H9 (cell line): ENCODE measurements around the gene GALC. TPM values are rescaled to one million over a fixed set of nuclear protein-coding genes. Genes with fewer than 3 reads are reported as not detected.

ENCODE experiments used
- DNase-seq: peaks from one replicate; pipeline ENCODE4 v3.0.0-alpha.2; 2017
- H2AFZ ChIP-seq: one replicate; pipeline ENCODE4 v1.6.1; 2013; ENCODE audit warnings: mild to moderate bottlenecking, low read length, control low read depth, moderate library complexity
- H2AK5ac ChIP-seq: 2 replicates; pipeline ENCODE4 v1.6.1; 2013; ENCODE audit warnings: low read length, control low read depth, mixed read lengths; ENCODE audit not compliant: insufficient read length
- H2BK120ac ChIP-seq: one replicate; pipeline ENCODE4 v1.6.1; 2013; ENCODE audit warnings: low read depth, mild to moderate bottlenecking, low read length, control low read depth, inconsistent platforms; ENCODE audit not compliant: poor library complexity, severe bottlenecking
- H2BK12ac ChIP-seq: 2 replicates; pipeline ENCODE4 v1.6.1; 2013; ENCODE audit warnings: low read length, control low read depth, mixed read lengths, low read depth; ENCODE audit not compliant: insufficient read length
- H2BK15ac ChIP-seq: 2 replicates; pipeline ENCODE4 v1.6.1; 2013; ENCODE audit warnings: low read depth, low read length, control low read depth
- H2BK20ac ChIP-seq: one replicate; pipeline ENCODE4 v1.6.1; 2013; ENCODE audit warnings: low read depth, mild to moderate bottlenecking, low read length, control low read depth, inconsistent platforms; ENCODE audit not compliant: poor library complexity, severe bottlenecking
- H2BK5ac ChIP-seq: 2 replicates; pipeline ENCODE4 v1.6.1; 2013; ENCODE audit warnings: low read length, control low read depth, mixed read lengths; ENCODE audit not compliant: insufficient read length
- H3K14ac ChIP-seq: 2 replicates; pipeline ENCODE4 v1.6.1; 2013; ENCODE audit warnings: low read length, control low read depth; ENCODE audit not compliant: insufficient read depth
- H3K18ac ChIP-seq: 2 replicates; pipeline ENCODE4 v1.6.1; 2013; ENCODE audit warnings: low read depth, mild to moderate bottlenecking, mixed read lengths, low read length, control low read depth; ENCODE audit not compliant: insufficient read length
- H3K23ac ChIP-seq: 2 replicates; pipeline ENCODE4 v1.6.1; 2013; ENCODE audit warnings: low read length, control low read depth, mixed read lengths, low read depth; ENCODE audit not compliant: insufficient read length
- H3K23me2 ChIP-seq: 2 replicates; pipeline ENCODE4 v1.6.1; 2013; ENCODE audit warnings: low read depth, mild to moderate bottlenecking, mixed read lengths, low read length, control low read depth; ENCODE audit not compliant: insufficient read length, poor library complexity, severe bottlenecking
- H3K27ac ChIP-seq: 2 replicates; pipeline ENCODE4 v1.5.1; 2013; ENCODE audit warnings: low read length, control low read depth, mixed read lengths, low read depth; ENCODE audit not compliant: insufficient read length
- H3K27me3 ChIP-seq: 2 replicates; pipeline ENCODE4 v1.6.1; 2013; ENCODE audit warnings: low read length, control low read depth, inconsistent platforms; ENCODE audit not compliant: insufficient read depth
- H3K4ac ChIP-seq: 2 replicates; pipeline ENCODE4 v1.6.1; 2013; ENCODE audit warnings: low read depth, mild to moderate bottlenecking, control low read depth, inconsistent platforms, low read length, moderate library complexity
- H3K4me1 ChIP-seq: 2 replicates; pipeline ENCODE4 v1.6.1; 2013; ENCODE audit warnings: low read length, control low read depth, inconsistent platforms; ENCODE audit not compliant: insufficient read depth
- H3K4me2 ChIP-seq: 2 replicates; pipeline ENCODE4 v1.6.1; 2013; ENCODE audit warnings: low read length, control low read depth, mixed read lengths; ENCODE audit not compliant: insufficient read length, insufficient read depth
- H3K56ac ChIP-seq: 2 replicates; pipeline ENCODE4 v1.6.1; 2013; ENCODE audit warnings: low read depth, mild to moderate bottlenecking, mixed read lengths, low read length, control low read depth; ENCODE audit not compliant: insufficient read length
- H3K79me1 ChIP-seq: 2 replicates; pipeline ENCODE4 v1.6.1; 2013; ENCODE audit warnings: low read depth, mild to moderate bottlenecking, moderate library complexity, low read length, control low read depth, inconsistent platforms; ENCODE audit not compliant: insufficient read depth, poor library complexity, severe bottlenecking
- H3K79me2 ChIP-seq: 2 replicates; pipeline ENCODE4 v1.6.1; 2013; ENCODE audit warnings: low read length, control low read depth, inconsistent platforms; ENCODE audit not compliant: insufficient read depth
- H3K9ac ChIP-seq: 2 replicates; pipeline ENCODE4 v1.6.1; 2013; ENCODE audit warnings: low read length, control low read depth, mixed read lengths; ENCODE audit not compliant: insufficient read length; ENCODE audit errors: extremely low read depth
- H3K9me3 ChIP-seq: one replicate; pipeline ENCODE4 v1.6.1; 2013; ENCODE audit warnings: low read depth, low read length, inconsistent platforms; ENCODE audit not compliant: control insufficient read depth
- H3T11ph ChIP-seq: one replicate; pipeline ENCODE4 v1.6.1; 2013; ENCODE audit warnings: mild to moderate bottlenecking, low read length, control low read depth, inconsistent platforms
- H4K20me1 ChIP-seq: one replicate; pipeline ENCODE4 v1.6.1; 2013; ENCODE audit not compliant: control insufficient read depth, insufficient read length, insufficient read depth
- H4K5ac ChIP-seq: 2 replicates; pipeline ENCODE4 v1.6.1; 2013; ENCODE audit warnings: low read depth, mild to moderate bottlenecking, mixed read lengths, low read length, control low read depth; ENCODE audit not compliant: insufficient read length
- H4K8ac ChIP-seq: replicated peaks from 2 replicates; pipeline ENCODE4 v1.6.1; 2013; ENCODE audit warnings: low read length, control low read depth, mixed read lengths, low read depth; ENCODE audit not compliant: insufficient read length
- H4K91ac ChIP-seq: 2 replicates; pipeline ENCODE4 v1.6.1; 2013; ENCODE audit warnings: low read depth, mild to moderate bottlenecking, moderate library complexity, mixed read lengths, low read length, control low read depth; ENCODE audit not compliant: insufficient read length
- H3K27ac Mint-ChIP-seq, 3 experiments: 2 replicates in 2 of 3; 3 replicates in 1 of 3; pipeline ENCODE4 v1.8.0; 2020 to 2021; ENCODE audit warnings: mixed read lengths in 3 of 3, mild to moderate bottlenecking in 1 of 3, moderate library complexity in 1 of 3
- H3K27me3 Mint-ChIP-seq: 2 replicates; pipeline ENCODE4 v1.8.0; 2021; ENCODE audit warnings: low read depth, mild to moderate bottlenecking, moderate library complexity, mixed read lengths
- H3K36me3 Mint-ChIP-seq, 3 experiments: 2 replicates in 2 of 3; 3 replicates in 1 of 3; pipeline ENCODE4 v1.8.0; 2020 to 2021; ENCODE audit warnings: low read depth in 3 of 3, mixed read lengths in 3 of 3; ENCODE audit not compliant: insufficient read depth in 1 of 3
- H3K4me1 Mint-ChIP-seq, 2 experiments: 2 replicates each; pipeline ENCODE4 v1.8.0; 2020; ENCODE audit warnings: mixed read lengths in 2 of 2
- H3K4me3 Mint-ChIP-seq, 2 experiments: 2 replicates in 1 of 2; 3 replicates in 1 of 2; pipeline ENCODE4 v1.8.0; 2020 to 2021; ENCODE audit warnings: mild to moderate bottlenecking in 2 of 2, mixed read lengths in 2 of 2, moderate library complexity in 1 of 2
- H3K9me3 Mint-ChIP-seq, 2 experiments: 2 replicates in 1 of 2; 3 replicates in 1 of 2; pipeline ENCODE4 v1.8.0; 2020; ENCODE audit warnings: mild to moderate bottlenecking in 2 of 2, mixed read lengths in 2 of 2, moderate library complexity in 1 of 2
- CTCF ChIP-seq: fragments of 200-600 bp; sonication (generic); conservative IDR thresholded peaks from 3 replicates; pipeline ENCODE4 v1.8.0; 2021; ENCODE audit warnings: antibody characterized with exemption, mild to moderate bottlenecking
- WGBS: extraction: QIAGEN DNeasy Blood & Tissue Kit; methylation state at CpG from one replicate; pipeline ENCODE4 v1.1.7; 2013; ENCODE audit warnings: missing lambda C conversion rate, low lambda C conversion rate, mixed read lengths; ENCODE audit not compliant: insufficient read length; ENCODE audit errors: extremely low coverage; 5-methylcytosine and 5-hydroxymethylcytosine counted together
- long read RNA-seq: library from polyadenylated mRNA; unstranded; transcript quantifications from one replicate; pipeline ENCODE4 v2.0.0, GENCODE V29; 2020
- total RNA-seq: library from RNA; stranded (reverse); gene quantifications from 2 replicates; pipeline ENCODE4 v1.2.1, GENCODE V29; 2021

GALC gene
- 9.1 and 12.4 TPM in 2 replicates for total RNA-seq
- long read RNA-seq, transcript GALC-201 (17 exons, 3,883 nt), result major isoform, 30 of 43 reads
- long read RNA-seq, partial matches to known transcripts, result 3 of 43 reads
- long read RNA-seq, other reads (novel, unspliced or antisense), result 6 of 43 reads

GRCh38 chr14:87992718-87993628 lies at the start of gene GALC:
GALC (minus strand) TSS chr14:87993182; CDS start chr14:87993164, 18 bp downstream.
- H3K9me3 ChIP-seq, result no peaks in the 10 kb centered on the region
- H2AFZ ChIP-seq, result peak within 1 kb of the TSS; percentile 86
- DNase-seq, result peak; percentile 96
- peak within 1 kb of the TSS; percentile 80 for H3K4me2 ChIP-seq
- Mint-ChIP-seq H3K36me3 (no peaks in the 10 kb centered on the region), H3K4me3 (peak within 1 kb of the TSS; percentile 88 to 92), H3K27me3 (no peaks in the 10 kb centered on the region; the same call in none of the 2 replicates), H3K4me1 (peaks cover 16 to 20% of the 10 kb centered on the region in 2 experiments), H3K27ac (peak within 1 kb of the TSS; percentile 93 to 98 (median 96)), H3K9me3 (no peaks in the 10 kb centered on the region)
- TF ChIP-seq CTCF, result no peak
- H4K8ac ChIP-seq, result no peak within 1 kb of the TSS
- H3K14ac ChIP-seq, result peak within 1 kb of the TSS; percentile 93
- peak within 1 kb of the TSS; percentile 92 for H4K5ac ChIP-seq
- no peak within 1 kb of the TSS for H3K27ac ChIP-seq
- no peak within 1 kb of the TSS for H2BK120ac ChIP-seq
- no CpG with 5 or more reads among the region's 83 CpGs for WGBS
- no peaks in the 10 kb centered on the region for H3K79me1 ChIP-seq
- H3K23me2 ChIP-seq, result peaks cover 9% of the 10 kb centered on the region
- H4K20me1 ChIP-seq, result no peaks in the 10 kb centered on the region
- no peaks in the 10 kb centered on the region; the same call in 1 of the 2 replicates for H3K4me1 ChIP-seq
- H2BK20ac ChIP-seq, result no peak within 1 kb of the TSS
- H3K4ac ChIP-seq, result no peak within 1 kb of the TSS
- no peak within 1 kb of the TSS for H2AK5ac ChIP-seq
- H2BK5ac ChIP-seq, result no peak within 1 kb of the TSS
- H3K18ac ChIP-seq, result peak within 1 kb of the TSS; percentile 88
- H3K9ac ChIP-seq, result peak within 1 kb of the TSS; percentile 69
- no peak within 1 kb of the TSS for H3K56ac ChIP-seq
- no peak within 1 kb of the TSS for H4K91ac ChIP-seq
- no peaks in the 10 kb centered on the region for H3K79me2 ChIP-seq
- no peak within 1 kb of the TSS for H2BK12ac ChIP-seq
- H3K23ac ChIP-seq, result no peak within 1 kb of the TSS
- no peaks in the 10 kb centered on the region for H3K27me3 ChIP-seq
- no peak within 1 kb of the TSS for H3T11ph ChIP-seq
- no peak within 1 kb of the TSS for H2BK15ac ChIP-seq
